Mesenchymal stem cell (in vitro differentiated cells and primary cell): ENCODE results near the gene MARCHF3.

Experiments used
- DNase-seq: peaks from one replicate; pipeline ENCODE4 v3.0.0-alpha.2; 2013
- H2AFZ ChIP-seq: one replicate; pipeline ENCODE4 v1.6.1; 2013; ENCODE audit warnings: low read depth, mild to moderate bottlenecking, control low read depth, inconsistent platforms, low read length, moderate library complexity
- H2AK5ac ChIP-seq: 2 replicates; pipeline ENCODE4 v1.6.1; 2013; ENCODE audit warnings: low read length, moderate library complexity, mild to moderate bottlenecking, inconsistent platforms; ENCODE audit not compliant: severe bottlenecking
- H2BK120ac ChIP-seq: one replicate; pipeline ENCODE4 v1.6.1; 2013; ENCODE audit warnings: low read depth, mild to moderate bottlenecking, inconsistent platforms, low read length, moderate library complexity
- H2BK12ac ChIP-seq, 2 experiments: one replicate each; pipeline ENCODE4 v1.6.1; 2013; ENCODE audit warnings: inconsistent platforms in 2 of 2, low read length in 2 of 2, mild to moderate bottlenecking in 2 of 2, moderate library complexity in 2 of 2, control low read depth in 1 of 2
- H2BK15ac ChIP-seq: one replicate; pipeline ENCODE4 v1.6.1; 2013; ENCODE audit warnings: mild to moderate bottlenecking, low read depth, inconsistent platforms; ENCODE audit not compliant: poor library complexity, severe bottlenecking
- H2BK5ac ChIP-seq: 2 replicates; pipeline ENCODE4 v1.6.1; 2013; ENCODE audit warnings: low read depth, mild to moderate bottlenecking, low read length, control low read depth, inconsistent platforms; ENCODE audit not compliant: poor library complexity, severe bottlenecking
- H3K14ac ChIP-seq, 2 experiments: one replicate each; pipeline ENCODE4 v1.6.1; 2013; ENCODE audit warnings: inconsistent platforms in 2 of 2, low read length in 2 of 2, control low read depth in 1 of 2, mild to moderate bottlenecking in 1 of 2, moderate library complexity in 1 of 2
- H3K18ac ChIP-seq, 2 experiments: one replicate each; pipeline ENCODE4 v1.6.1; 2013; ENCODE audit warnings: inconsistent platforms in 2 of 2, low read length in 2 of 2, control low read depth in 1 of 2, low read depth in 1 of 2, mild to moderate bottlenecking in 1 of 2
- H3K23ac ChIP-seq, 2 experiments: one replicate each; pipeline ENCODE4 v1.6.1; 2013; ENCODE audit warnings: inconsistent platforms in 2 of 2, low read length in 2 of 2, mild to moderate bottlenecking in 2 of 2, moderate library complexity in 2 of 2, control low read depth in 1 of 2
- H3K27ac ChIP-seq: 2 replicates; pipeline ENCODE4 v1.5.1; 2013; ENCODE audit warnings: mild to moderate bottlenecking, moderate library complexity, low read length, control low read depth, inconsistent platforms; ENCODE audit not compliant: poor library complexity, severe bottlenecking
- H3K27me3 ChIP-seq, 2 experiments: 2 replicates each; pipeline versions ENCODE4 v1.6.1 to v1.7.0; 2013; ENCODE audit warnings: low read length in 2 of 2, mild to moderate bottlenecking in 2 of 2, moderate library complexity in 2 of 2, control low read depth in 1 of 2, inconsistent platforms in 1 of 2; ENCODE audit not compliant: control insufficient read depth in 1 of 2, insufficient read depth in 1 of 2
- H3K36me3 ChIP-seq, 2 experiments: 2 replicates each; pipeline versions ENCODE4 v1.6.1 to v1.7.0; 2013; ENCODE audit warnings: low read length in 2 of 2, control low read depth in 1 of 2, inconsistent platforms in 1 of 2, low read depth in 1 of 2, mild to moderate bottlenecking in 1 of 2; ENCODE audit not compliant: insufficient read depth in 2 of 2, control insufficient read depth in 1 of 2
- H3K4ac ChIP-seq, 2 experiments: one replicate each; pipeline ENCODE4 v1.6.1; 2013; ENCODE audit warnings: inconsistent platforms in 2 of 2, low read length in 2 of 2, mild to moderate bottlenecking in 2 of 2, moderate library complexity in 2 of 2, control low read depth in 1 of 2, low read depth in 1 of 2
- H3K4me1 ChIP-seq: 2 replicates; pipeline ENCODE4 v1.6.1; 2013; ENCODE audit warnings: low read depth, low read length, control low read depth; ENCODE audit not compliant: control insufficient read depth, insufficient read depth
- H3K4me2 ChIP-seq: 2 replicates; pipeline ENCODE4 v1.6.1; 2013; ENCODE audit warnings: low read length, mild to moderate bottlenecking, inconsistent platforms; ENCODE audit not compliant: poor library complexity, severe bottlenecking
- H3K4me3 ChIP-seq, 2 experiments: 2 replicates each; pipeline versions ENCODE4 v1.5.1 to v1.7.0; 2013; ENCODE audit warnings: low read length in 2 of 2, mild to moderate bottlenecking in 2 of 2, control low read depth in 1 of 2, low read depth in 1 of 2; ENCODE audit not compliant: insufficient read depth in 1 of 2
- H3K79me1 ChIP-seq: replicated peaks from 2 replicates; pipeline ENCODE4 v1.6.1; 2013; ENCODE audit warnings: mild to moderate bottlenecking, control low read depth, low read length, inconsistent platforms; ENCODE audit not compliant: poor library complexity, severe bottlenecking
- H3K9ac ChIP-seq: 2 replicates; pipeline ENCODE4 v1.7.0; 2013; ENCODE audit warnings: mild to moderate bottlenecking, low read length, moderate library complexity
- H3K9me3 ChIP-seq: 2 replicates; pipeline ENCODE4 v1.7.0; 2013; ENCODE audit warnings: mild to moderate bottlenecking, low read length; ENCODE audit not compliant: control insufficient read depth
- H4K8ac ChIP-seq: one replicate; pipeline ENCODE4 v1.6.1; 2013; ENCODE audit warnings: inconsistent platforms, mild to moderate bottlenecking, low read length, moderate library complexity
- H4K91ac ChIP-seq: one replicate; pipeline ENCODE4 v1.6.1; 2013; ENCODE audit warnings: mild to moderate bottlenecking, low read length, inconsistent platforms
- WGBS: methylation state at CpG from one replicate; pipeline ENCODE4 v1.1.7; 2013; ENCODE audit warnings: mixed read lengths; 5-methylcytosine and 5-hydroxymethylcytosine counted together

Gene MARCHF3

GRCh38 chr5:126868338-126869004 is 161.9 kb downstream of the MARCHF3 start:
- H3K18ac ChIP-seq, result no peak overlapping the region
- H4K91ac ChIP-seq, result no peak overlapping the region
- no peak for DNase-seq
- H3K79me1 ChIP-seq, result no peaks in the 10 kb centered on the region
- H2BK120ac ChIP-seq, result no peak overlapping the region
- WGBS, result 84% methylated on average over 11 of the region's 11 CpGs
- no peak overlapping the region for H2AFZ ChIP-seq
- H3K27ac ChIP-seq, result no peak overlapping the region
- no peak overlapping the region for H2BK15ac ChIP-seq
- no peaks in the 10 kb centered on the region for H3K9me3 ChIP-seq
- H3K14ac ChIP-seq, result no peak overlapping the region
- peaks cover 0 to 4% of the 10 kb centered on the region in 2 experiments for H3K36me3 ChIP-seq
- no peak overlapping the region for H2BK5ac ChIP-seq
- no peak overlapping the region for H3K4ac ChIP-seq
- peaks cover 5% of the 10 kb centered on the region for H3K4me1 ChIP-seq
- no peak overlapping the region for H3K4me3 ChIP-seq
- H3K9ac ChIP-seq, result no peak overlapping the region
- H2AK5ac ChIP-seq, result no peak overlapping the region
- H3K23ac ChIP-seq, result no peak overlapping the region
- H2BK12ac ChIP-seq, result no peak overlapping the region
- peak overlapping the region; percentile 61 for H3K4me2 ChIP-seq
- no peak overlapping the region for H4K8ac ChIP-seq
- H3K27me3 ChIP-seq, result peaks cover 0 to 3% of the 10 kb centered on the region in 2 experiments

DNA sequence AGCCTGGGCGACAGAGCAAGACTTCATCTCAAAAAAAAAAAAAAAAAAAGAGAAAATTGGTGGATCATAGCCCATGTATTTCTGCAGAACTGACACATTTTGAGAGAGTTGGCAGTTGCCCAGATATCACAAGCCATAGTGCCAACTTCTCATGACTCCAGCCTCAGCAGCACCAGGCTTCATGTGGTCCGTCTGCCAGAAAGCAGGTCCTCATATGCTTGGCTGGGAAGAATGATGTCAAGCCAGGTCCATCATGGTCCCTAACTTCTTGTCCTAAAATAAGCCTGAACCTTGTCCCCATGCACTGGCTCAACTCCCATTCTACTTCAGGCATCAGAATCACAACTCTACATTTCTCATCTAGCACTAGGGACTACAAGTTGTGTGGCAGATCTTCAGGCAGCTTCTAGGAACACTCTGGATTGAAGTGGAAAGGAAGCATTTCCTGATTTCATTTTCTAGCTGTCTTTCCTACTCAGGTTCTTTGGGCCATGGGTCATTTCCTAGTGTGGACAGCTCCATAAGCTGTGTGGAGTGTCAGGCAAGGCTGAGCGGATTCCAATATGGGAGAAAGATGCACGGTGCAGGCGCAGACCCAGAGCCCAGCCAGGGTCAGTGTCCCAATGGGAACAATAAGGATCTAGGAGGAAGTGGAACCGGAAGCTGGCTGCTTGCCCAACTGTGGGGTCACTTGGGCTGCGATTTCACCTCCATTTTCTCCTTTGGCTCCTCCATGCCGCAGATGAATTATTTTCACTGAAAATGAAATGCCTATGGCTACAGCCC is 163.3 kb downstream of the MARCHF3 start:
- Histone ChIP-seq H3K4me3 (no peak overlapping the region), H3K9me3 (no peaks in the 10 kb centered on the region), H2AK5ac (no peak overlapping the region), H3K9ac (no peak overlapping the region), H3K14ac (no peak overlapping the region), H3K4ac (no peak overlapping the region), H3K27me3 (peaks cover 0 to 3% of the 10 kb centered on the region in 2 experiments), H4K91ac (no peak overlapping the region), H3K27ac (no peak overlapping the region), H4K8ac (no peak overlapping the region), H2BK12ac (no peak overlapping the region), H2AFZ (no peak overlapping the region), H3K36me3 (peaks cover 0 to 4% of the 10 kb centered on the region in 2 experiments), H2BK5ac (no peak overlapping the region), H3K23ac (no peak overlapping the region), H3K18ac (no peak overlapping the region), H3K79me1 (no peaks in the 10 kb centered on the region), H2BK120ac (no peak overlapping the region), H3K4me2 (no peak overlapping the region), H3K4me1 (peaks cover 5% of the 10 kb centered on the region), H2BK15ac (no peak overlapping the region)
- 94% methylated on average over 7 of the region's 8 CpGs for WGBS
- DNase-seq, result no peak

DNA sequence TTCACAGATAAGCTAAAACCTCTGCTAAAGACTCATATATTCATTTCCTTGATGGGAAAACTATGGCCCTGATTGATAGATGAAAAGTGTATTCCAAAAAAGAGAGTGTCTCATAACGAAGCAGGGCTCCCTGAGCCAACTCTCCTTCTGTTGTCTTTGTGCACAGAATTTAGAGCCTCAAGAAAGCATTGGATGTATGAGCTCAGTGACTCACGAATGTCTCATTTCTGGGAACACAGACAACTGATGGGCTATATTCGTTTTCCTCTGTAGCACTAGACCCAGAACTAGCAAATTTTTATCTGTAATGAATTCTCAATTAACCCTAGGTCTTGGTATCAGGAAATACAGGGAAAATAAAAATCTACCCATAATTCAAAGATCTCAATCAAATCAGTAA is 165.1 kb downstream of the MARCHF3 start:
- H2AK5ac ChIP-seq, result no peak overlapping the region
- peaks cover 5% of the 10 kb centered on the region for H3K4me1 ChIP-seq
- H3K27ac ChIP-seq, result no peak overlapping the region
- H3K9me3 ChIP-seq, result no peaks in the 10 kb centered on the region
- H2BK120ac ChIP-seq, result no peak overlapping the region
- no peak overlapping the region for H3K4me3 ChIP-seq
- 89% methylated on average over 3 of the region's 3 CpGs for WGBS
- peaks cover 0 to 3% of the 10 kb centered on the region in 2 experiments for H3K27me3 ChIP-seq
- no peak overlapping the region for H3K23ac ChIP-seq
- H2BK5ac ChIP-seq, result no peak overlapping the region
- H3K4ac ChIP-seq, result no peak overlapping the region
- no peak overlapping the region for H3K14ac ChIP-seq
- no peak overlapping the region for H3K4me2 ChIP-seq
- H4K91ac ChIP-seq, result no peak overlapping the region
- H2AFZ ChIP-seq, result no peak overlapping the region
- H2BK15ac ChIP-seq, result no peak overlapping the region
- no peak overlapping the region for H3K9ac ChIP-seq
- no peaks in the 10 kb centered on the region for H3K79me1 ChIP-seq
- peaks cover 0 to 4% of the 10 kb centered on the region in 2 experiments for H3K36me3 ChIP-seq
- no peak overlapping the region for H2BK12ac ChIP-seq
- H4K8ac ChIP-seq, result no peak overlapping the region
- H3K18ac ChIP-seq, result no peak overlapping the region
- DNase-seq, result no peak

GRCh38 chr5:126864042-126864688 is 166.2 kb downstream of the MARCHF3 start:
- no peak overlapping the region for H3K27ac ChIP-seq
- H3K27me3 ChIP-seq, result peaks cover 0 to 3% of the 10 kb centered on the region in 2 experiments
- peak overlapping the region; percentile 30 for H4K8ac ChIP-seq
- no peak overlapping the region for H4K91ac ChIP-seq
- peaks cover 0 to 4% of the 10 kb centered on the region in 2 experiments for H3K36me3 ChIP-seq
- H3K4me2 ChIP-seq, result no peak overlapping the region
- no peak for DNase-seq
- H2AK5ac ChIP-seq, result no peak overlapping the region
- no peak overlapping the region for H2BK120ac ChIP-seq
- no peak overlapping the region for H3K4ac ChIP-seq
- no peak overlapping the region for H3K18ac ChIP-seq
- no peaks in the 10 kb centered on the region for H3K79me1 ChIP-seq
- H3K4me3 ChIP-seq, result no peak overlapping the region
- H2BK15ac ChIP-seq, result no peak overlapping the region
- H3K23ac ChIP-seq, result no peak overlapping the region
- peaks cover 4% of the 10 kb centered on the region for H3K4me1 ChIP-seq
- no peak overlapping the region for H3K14ac ChIP-seq
- H3K9me3 ChIP-seq, result no peaks in the 10 kb centered on the region
- no peak overlapping the region for H3K9ac ChIP-seq
- no peak overlapping the region for H2BK12ac ChIP-seq
- no peak overlapping the region for H2BK5ac ChIP-seq
- no peak overlapping the region for H2AFZ ChIP-seq
- WGBS, result 98% methylated on average over 22 of the region's 22 CpGs
